Middle frontal gyrus (tissue), 1 donor: ENCODE measurements around the gene PPP3CB.
"Not testable (repeated sequence)": the region's sequence is repeated elsewhere in the genome, so short reads cannot be mapped to it uniquely, and the experiment has no call there.

Experiments used
- DNase-seq: peaks from one replicate; pipeline ENCODE4 v3.0.0-alpha.2; 2015; ENCODE audit warnings: low spot score; ENCODE audit errors: extremely low spot score

PPP3CB gene

DNA sequence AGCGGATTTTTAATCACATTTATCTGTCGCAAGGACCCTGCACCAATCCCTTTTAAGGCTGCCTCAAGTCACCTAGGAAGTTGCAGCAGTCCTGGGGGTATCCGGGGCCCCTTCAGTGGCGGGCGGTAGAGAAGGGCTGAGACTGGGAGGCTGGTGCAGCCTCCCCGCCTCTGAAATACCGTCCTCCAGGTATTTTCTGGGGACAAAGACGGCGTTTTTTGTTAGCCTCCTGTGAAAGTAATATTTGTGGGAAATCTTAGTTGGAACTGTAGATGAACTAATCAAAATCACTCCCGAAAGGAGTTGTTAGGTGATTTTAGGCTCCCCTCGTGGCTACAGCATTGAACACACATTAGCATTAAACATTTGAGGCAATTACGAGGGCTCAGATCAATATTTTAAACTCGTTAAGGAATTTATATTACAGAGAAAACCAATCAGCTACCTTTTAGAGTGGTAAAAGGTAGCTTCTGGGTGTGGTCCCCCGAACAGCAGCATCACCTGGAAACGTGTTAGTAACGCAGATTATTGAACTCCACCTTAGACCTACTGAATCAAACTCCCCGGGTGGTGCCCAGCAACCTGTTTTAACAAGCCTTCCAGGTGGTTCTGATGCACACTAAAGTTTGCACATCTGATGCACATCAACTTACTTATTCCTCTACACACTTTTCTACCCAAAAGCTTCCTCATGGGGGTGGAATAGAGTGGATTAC is 81.4 kb downstream of the PPP3CB start:
- DNase-seq: no peak

DNA sequence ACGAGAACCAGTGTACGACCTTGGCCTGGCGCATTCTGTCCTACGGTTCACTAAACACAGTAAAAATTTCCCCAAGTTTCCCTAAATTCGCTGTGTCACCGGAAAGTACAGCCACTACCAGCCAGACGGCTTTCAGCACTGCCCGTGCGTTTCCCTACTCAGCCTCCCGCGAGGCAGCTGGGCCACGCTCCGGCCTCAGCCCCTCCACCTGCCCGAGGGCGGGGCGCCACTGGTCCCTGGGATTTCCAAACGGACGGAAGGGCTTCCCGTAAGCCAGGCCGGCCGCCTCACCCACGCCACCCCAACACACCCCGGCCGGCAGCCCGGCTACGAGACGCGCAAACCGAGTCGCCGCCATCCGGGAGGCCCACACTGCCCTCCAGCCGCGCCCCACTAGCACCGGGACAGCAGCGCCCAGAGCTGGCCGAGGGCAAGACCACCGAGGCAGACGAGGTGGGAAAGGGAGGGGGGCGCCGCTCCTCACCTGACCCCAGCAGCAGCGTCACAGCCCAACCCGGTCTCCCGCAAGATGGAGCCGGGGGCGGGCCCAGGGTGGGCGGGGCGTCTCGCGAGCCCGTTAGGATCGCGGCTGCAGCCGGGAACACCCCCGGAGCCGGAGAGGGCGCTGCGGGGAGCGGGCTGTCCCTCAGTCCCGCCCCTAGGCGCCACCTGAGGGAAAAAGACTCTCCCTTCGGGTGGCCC is 82.1 kb downstream of the PPP3CB start, which contains the start of gene ANXA7:
Gene ANXA7, minus strand, starts transcription at position 531 of the 702 bp plus-strand sequence. CDS start 13,202 bp downstream, outside the sequence.
- peak; percentile 80 for DNase-seq

DNA sequence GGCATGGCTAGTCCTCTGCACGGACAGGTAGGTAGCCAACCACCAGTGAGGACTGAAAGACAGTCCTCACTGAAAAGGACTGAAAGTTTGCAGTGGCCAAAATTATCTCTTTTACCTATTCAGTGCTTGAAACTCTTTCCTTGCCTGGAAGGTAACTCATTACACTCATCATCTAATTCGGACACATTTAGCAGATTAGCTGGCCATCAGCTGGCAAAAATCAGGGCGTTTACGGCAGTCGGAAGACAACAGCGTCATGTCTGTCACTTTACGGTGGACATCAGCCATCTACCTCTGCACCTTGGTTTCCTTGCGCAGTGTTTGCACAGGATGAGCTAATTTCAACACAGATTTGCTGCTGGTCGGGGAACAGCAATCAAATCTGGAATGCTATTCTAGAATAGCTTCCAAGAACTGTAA is 82.7 kb downstream of the PPP3CB start:
- peak; percentile 9 for DNase-seq

DNA sequence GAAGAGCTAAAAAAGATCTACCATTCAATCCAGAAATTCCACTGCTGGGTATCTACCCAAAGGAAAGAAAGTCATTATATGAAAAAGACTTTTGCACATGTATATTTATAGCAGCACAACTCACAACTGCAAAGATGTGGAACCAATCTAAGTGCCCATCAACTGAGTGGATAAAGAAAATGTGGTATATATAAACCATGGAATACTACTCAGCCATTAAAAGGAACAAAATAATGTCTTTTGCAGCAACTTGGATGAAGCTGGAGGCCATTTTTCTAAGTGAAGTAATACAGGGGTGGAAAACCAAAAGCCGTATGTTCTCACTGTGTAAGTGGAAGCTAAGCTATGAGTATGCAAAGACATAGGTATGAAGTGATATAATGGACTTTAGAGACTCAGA is 84.9 kb downstream of the PPP3CB start:
- DNase-seq: no peak

DNA sequence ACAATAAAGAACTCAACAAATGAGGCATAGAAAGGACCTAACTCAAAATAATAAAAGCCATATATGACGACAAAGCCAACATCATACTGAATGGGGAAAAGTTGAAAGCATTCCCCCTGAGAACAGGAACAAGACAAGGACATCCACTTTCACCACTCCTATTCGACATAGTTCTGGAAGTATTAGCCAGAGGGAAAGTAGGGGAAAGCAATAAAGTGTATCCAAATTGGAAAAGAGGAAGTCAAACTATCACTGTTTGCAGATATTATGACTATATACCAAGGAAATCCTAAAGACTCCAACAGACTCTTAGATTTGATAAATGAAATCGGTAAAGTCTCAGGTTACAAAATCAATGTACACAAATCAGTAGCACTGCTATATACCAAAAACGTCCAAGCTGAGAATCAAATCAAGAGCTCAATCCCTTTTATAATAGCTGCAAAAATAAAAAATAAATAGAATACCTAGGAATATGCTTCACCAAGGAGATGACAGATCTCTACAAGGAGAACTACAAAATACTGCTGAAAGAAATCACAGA is 86.8 kb downstream of the PPP3CB start:
- no peak for DNase-seq

DNA sequence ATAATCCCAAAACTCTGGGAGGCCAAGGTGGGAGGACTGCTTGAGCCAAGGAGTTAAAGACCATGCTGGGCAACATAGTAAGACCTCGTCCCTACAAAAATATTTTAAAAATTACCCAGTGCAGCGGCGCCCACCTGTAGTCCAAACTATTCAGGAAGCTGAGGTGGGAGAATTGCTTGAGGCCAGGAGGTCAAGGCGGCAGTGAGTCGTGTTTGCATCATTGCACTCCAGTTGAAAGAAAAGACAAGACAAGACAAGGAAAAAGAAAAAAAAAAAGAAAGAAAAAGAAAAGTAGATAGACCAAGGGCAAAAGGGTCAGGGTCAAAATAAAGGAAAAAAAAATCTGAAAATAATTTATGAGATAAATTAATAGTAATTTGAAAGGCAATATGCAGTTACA is 87.8 kb downstream of the PPP3CB start:
- DNase-seq: no peak

DNA sequence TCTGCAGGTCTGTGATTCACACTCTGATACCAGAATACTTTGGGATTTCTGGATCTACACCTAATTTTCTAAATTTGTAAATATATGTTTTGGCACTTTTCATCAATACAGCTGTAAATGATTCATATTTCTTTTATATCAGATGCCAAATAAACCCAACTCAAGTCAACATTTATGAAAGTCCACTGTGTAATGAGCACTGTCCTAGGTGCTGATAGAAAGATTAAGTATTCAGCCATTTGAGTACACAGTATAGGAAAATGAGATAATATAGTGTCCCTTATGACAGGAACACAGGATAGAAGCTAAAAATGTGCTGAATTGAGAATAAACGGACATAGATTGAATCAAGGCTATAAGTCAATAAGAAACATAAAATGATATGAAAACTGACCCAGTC is 88.3 kb downstream of the PPP3CB start:
- no peak for DNase-seq

DNA sequence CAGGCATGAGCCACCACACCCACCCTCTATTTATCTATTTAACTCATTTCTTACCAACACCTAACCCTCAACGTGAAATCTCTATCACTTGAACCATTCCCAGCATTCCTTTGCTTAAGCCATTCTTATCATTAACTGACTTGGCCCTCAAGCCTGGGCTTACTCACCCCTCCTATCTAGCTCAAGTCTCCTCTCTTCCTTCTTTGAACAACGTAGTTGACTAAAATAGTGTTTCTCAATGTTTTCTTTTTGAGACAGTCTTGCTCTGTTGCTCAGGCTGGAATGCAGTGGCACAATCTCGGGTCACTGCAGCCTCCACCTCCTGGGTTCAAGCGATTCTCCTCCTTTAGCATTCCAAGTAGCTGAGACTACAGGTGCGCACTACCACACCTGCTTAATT is 89.0 kb downstream of the PPP3CB start:
- no peak for DNase-seq

DNA sequence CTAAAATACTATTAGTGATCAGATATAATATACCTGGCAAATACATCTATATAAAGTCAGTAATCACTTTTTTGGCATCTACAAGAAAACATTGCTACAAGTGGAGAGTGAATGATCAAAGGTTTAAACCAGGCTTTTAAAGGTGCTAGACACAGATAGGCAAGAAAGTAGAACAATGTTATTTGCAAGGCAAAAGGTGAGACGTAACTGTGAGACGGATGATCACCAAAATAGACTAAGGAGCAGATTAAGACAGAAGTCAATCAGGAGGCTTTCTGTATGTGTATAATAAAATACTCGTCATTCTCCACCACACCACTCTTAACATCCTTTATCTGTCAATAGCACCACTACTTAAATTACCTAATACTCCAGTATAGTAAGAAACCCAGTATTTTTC is 90.3 kb downstream of the PPP3CB start:
- DNase-seq: no peak

DNA sequence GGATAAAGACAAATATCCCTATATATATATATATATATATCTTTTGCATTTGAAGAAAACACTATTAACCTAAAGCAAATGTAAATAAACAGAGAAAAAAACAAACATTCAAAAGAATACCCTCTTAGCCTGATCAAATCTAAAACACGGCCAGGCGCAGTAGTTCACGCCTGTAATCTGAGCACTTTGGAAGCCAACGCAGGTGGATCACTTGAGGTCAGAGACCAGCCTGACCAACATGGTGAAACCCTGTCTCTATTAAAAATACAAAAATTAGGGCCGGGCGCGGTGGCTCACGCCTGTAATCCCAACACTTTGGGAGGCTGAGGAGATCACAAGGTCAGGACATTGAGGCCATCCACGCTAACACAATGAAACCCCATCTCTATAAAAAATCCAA is 91.1 kb downstream of the PPP3CB start:
- DNase-seq: no peak

DNA sequence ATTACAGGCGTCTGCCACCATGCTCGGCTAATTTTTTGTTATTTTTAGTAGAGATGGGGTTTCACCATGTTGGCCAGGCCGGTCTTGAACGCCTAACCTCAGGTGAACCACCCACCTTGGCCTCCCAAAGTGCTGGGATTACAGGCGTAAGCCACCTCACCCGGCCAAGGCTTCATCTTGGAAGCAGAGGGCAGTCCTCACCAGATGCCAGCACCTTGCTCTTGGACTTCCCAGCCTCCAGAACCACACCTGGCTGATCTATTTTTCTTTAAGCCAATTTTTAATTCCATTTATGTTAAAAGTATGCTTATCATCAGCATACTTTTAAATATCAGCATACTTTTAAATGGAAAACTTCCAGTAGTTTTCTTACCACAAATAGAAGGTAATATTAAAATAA is 94.2 kb downstream of the PPP3CB start:
- DNase-seq: no peak

DNA sequence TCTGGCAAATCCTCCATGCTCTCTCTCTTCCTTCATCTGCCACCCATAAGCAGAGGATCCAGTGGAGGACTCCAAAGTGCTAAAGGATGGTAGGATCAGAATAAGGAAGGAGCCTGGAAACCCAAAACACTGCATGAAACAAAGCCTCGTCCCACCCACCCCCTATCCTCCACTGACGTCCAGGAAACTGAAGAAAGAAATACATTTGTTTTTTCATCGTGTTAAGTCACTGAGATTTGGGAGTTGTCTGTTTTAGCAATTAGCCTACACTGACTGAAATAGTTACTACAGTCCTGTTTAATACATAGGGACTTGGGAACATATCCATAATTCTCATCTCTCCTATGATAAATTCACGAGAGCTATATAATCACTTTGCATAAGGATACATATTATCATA is 96.8 kb downstream of the PPP3CB start:
- DNase-seq: no peak

DNA sequence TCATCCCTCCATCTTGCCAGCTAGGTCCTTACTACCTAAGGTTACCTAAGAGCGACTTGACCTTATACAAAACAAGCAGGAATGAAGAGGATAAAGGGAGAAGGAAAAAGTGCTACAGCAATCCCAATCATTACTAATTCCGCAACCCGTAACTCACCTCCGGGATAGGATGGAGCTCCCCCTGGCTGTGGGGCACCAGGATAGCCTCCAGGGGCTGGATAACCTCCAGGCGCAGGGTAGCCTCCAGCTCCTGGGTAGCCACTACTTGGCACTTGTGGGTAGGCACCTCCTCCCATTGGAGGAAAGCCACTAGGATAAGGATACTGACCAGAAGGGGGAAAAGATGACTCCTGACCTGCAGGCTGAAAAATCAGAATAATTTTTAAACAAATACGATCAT is 97.8 kb downstream of the PPP3CB start:
- DNase-seq: no peak

DNA sequence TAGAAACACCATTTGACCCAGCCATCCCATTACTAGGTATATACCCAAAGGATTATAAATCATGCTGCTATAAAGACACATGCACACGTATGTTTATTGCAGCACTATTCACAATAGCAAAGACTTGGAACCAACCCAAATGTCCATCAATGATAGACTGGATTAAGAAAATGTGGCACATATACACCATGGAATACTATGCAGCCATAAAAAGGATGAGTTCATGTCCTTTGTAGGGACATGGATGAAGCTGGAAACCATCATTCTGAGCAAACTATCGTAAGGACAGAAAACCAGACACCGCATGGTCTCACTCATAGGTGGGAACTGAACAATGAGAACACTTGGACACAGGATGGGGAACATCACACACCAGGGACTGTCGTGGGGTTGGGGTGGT is 101.5 kb downstream of the PPP3CB start:
- not testable (repeated sequence) for DNase-seq

DNA sequence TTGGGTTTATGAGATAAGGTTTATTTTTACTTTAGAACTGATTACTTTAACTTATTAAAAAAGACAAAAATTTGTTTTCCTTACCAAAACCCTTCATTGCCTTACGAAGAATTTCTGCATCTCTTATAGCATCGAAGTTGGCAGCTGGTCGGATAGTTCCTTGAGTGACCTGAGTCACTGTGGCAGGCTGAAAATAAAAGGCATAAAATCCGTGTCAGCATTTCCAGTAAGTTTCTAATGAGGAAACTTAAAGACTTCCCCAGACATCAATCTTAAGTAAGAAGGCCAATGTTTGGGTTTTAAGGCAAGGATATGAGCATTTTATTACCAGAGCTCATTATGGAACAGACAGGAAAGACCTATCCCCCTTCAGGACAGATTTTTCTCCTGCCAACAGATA is 107.6 kb downstream of the PPP3CB start:
- no peak for DNase-seq

DNA sequence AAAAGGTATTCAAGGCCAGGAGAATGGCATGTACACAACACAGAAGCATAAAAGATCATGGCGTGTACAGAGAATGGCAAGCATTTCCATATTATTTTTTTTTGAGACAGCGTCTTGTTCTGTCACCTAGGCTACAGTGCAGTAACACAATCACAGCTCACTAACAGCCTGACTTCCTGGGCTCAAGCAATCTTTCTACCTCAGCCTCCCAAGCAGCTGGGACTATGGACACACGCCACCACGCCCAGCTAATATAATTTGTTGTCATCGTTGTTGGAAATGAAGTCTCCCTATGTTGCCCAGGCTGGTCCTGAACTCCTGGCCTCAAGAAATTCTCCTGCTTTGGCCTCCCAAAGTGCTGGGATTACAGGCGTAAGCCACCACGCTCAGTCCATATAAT is 109.2 kb downstream of the PPP3CB start:
- DNase-seq: no peak
